WI38 (cell line): Measurements from ENCODE around the gene SAMD8.

Source experiments
- H3K4me3 ChIP-seq: 2 replicates; pipeline ENCODE4 v1.5.1; 2011; ENCODE audit warnings: low read depth, mild to moderate bottlenecking, control low read depth, low read length
- TF ChIP-seq, protein P1 (sequence below): IDR thresholded peaks from 2 replicates; pipeline ENCODE4 v1.5.1; 2012; ENCODE audit warnings: low read depth, mild to moderate bottlenecking, control low read depth, low read length

SAMD8 gene

DNA sequence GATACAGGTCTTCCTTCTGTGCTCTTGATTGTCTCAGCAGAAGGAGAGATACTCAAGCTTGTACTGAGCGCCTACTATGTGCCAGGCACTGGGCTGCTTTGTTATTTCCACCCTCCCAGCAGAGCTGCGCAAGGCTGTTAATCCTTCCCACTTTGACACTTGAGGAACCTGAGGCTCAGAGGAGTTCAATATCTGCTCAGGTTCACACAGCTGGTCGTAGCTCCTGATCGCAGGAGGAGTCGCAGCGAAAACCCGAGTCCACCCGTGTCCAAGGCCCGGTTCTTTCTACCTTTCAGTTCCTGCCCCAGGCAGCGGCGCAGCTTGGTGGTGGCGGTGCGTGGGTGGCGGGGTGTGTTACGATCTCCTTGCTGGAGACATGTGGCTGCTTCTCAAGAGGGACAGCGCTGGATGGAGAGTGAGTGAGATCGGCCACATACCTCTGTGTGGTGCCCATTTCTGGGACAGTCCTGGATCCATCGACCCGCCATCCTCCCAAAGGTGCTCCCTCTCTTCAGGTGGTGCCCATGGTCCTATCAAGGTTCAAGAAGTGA, 26.5 kb upstream of the SAMD8 start:
- TF ChIP-seq, protein P1, sequence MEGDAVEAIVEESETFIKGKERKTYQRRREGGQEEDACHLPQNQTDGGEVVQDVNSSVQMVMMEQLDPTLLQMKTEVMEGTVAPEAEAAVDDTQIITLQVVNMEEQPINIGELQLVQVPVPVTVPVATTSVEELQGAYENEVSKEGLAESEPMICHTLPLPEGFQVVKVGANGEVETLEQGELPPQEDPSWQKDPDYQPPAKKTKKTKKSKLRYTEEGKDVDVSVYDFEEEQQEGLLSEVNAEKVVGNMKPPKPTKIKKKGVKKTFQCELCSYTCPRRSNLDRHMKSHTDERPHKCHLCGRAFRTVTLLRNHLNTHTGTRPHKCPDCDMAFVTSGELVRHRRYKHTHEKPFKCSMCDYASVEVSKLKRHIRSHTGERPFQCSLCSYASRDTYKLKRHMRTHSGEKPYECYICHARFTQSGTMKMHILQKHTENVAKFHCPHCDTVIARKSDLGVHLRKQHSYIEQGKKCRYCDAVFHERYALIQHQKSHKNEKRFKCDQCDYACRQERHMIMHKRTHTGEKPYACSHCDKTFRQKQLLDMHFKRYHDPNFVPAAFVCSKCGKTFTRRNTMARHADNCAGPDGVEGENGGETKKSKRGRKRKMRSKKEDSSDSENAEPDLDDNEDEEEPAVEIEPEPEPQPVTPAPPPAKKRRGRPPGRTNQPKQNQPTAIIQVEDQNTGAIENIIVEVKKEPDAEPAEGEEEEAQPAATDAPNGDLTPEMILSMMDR: no peak
- no peak overlapping the region for H3K4me3 ChIP-seq

DNA sequence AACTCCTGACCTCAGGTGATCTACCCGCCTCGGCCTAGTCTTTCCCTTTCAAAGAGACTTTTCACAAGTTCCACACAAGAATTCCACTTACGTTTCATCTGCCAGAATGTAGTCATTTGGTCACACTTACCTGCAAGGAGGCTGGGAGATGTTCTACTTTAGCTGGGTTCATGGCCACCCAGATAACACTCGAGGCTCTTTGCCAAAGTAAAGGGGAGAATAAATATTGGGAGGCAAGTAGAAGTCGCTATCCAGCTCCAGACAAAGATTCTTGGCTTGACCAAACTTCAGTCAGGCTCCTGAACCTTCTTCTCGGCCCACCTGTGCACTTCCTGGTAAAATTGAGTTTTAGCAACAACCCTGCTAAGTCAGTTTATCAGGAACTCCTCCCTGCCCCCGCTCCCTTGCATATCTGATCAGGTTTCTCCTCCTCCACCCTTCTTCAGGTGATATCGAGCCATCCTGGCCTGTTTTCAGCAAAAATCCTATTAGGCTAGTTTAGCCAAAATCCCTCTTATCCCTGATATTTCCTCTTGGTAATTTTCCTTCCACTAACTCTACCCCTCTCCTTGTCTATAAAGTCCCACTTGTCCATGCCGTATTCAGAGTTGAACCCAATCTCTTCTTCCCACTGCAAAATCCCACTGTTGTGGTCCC, 25.1 kb upstream of the SAMD8 start:
- H3K4me3 ChIP-seq: no peak overlapping the region
- TF ChIP-seq, protein P1: no peak

DNA sequence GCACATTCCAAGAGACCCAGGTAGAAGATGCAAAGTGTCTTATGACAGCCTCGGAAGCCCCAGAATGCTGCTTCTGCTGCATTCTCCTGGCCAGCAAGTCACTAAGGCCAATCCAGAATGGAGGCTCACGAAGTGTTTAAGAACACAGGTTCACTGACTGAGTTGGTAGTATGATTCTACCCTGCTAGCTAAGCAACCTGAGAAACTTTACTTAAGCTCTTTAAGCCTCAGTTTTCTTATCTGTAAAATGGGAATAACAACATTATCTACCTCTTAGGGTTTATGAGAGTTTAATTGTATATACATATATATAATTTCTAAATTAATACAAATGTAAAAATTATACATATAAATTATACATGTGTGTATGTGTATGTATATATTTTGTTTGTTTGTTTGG, 22.8 kb upstream of the SAMD8 start:
- TF ChIP-seq, protein P1: no peak

DNA sequence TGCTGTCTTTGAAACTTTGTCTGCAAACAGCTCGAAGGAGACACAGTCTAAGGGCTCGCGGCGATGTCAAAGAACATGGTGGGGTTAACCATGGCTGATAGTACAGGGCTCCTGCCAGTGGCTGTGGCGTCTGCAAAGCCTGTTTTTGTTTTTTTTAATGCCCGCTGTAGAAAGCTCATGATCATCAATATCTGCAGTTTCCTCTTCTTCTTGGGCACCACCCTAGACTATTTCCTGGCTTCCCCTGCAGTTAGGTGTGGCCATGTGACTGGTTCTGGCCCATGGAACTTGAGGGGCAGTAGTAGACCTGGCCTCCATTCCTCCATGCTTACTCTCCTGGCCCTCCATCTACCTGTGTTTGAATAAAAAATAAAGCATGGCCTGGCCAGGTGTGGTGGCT, 21.8 kb upstream of the SAMD8 start:
- TF ChIP-seq, protein P1: no peak
- H3K4me3 ChIP-seq: no peak overlapping the region

More for the DNA sequence above, 22.8 kb upstream of the SAMD8 start:
- H3K4me3 ChIP-seq: no peak overlapping the region

DNA sequence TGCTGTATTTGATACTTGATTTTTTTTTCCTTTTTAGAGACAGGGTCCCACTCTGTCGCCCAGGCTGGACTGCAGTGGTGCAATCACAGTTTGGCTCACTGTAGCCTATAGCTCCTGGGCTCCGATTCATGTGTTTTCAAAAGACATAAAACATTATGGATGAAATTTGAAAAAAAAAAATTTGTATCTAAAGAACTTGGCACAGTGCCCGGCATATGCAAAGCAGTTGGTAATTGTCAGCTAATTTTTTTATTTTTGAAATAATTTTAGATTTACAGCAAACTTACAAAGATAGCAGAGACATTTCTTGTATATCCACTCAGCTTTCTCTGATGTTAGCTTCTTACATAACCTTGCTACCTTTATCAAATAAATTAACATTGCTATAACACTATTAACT, 20.3 kb upstream of the SAMD8 start:
- H3K4me3 ChIP-seq: no peak overlapping the region
- TF ChIP-seq, protein P1: no peak

DNA sequence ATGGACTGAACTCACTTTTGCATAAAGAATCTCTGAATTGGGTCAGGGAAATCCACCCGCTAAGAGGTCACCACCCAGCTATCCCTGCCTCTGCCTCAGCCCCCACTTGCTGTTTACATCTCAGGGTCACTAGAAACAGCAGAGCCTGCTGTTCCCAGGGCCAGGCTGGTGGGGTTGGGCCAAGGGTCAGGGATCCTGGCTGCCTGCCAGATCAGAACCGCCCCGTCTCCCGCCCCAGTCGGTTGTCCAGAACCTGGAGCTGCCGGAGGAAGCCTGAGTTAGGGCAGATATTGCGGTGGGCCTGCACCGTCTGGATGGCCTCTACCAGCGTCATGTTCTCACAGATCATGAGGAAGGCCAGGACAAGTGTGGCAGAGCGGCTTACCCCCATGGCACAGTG, 17.0 kb upstream of the SAMD8 start:
- H3K4me3 ChIP-seq: no peak overlapping the region
- TF ChIP-seq, protein P1: no peak

DNA sequence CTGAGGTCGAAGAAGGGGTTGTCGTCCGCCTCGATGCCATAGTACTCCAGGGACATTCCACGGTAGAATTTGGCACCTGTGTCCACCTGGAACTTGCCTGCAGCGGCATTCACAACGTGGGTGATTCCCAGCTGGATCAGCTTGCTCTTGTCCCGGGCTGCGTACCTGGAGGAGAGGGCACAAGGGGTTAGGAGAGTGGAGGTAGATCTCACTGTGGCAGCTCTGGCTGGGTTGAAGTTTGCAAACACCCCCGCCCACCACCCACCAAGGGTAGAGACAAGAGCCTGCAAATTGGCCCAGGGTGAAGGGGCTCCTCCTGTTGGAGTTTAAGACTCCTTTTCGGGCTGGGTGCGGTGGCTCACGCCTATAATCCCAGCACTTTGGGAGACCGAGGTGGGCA, 15.8 kb upstream of the SAMD8 start:
- H3K4me3 ChIP-seq: no peak overlapping the region
- TF ChIP-seq, protein P1: no peak
